Smooth muscle cell (in vitro differentiated cells): ENCODE results near the gene EXOC4. TPM values are rescaled to one million over a fixed set of nuclear protein-coding genes. Genes with fewer than 3 reads are reported as not detected.

Experiments
- DNase-seq: peaks from one replicate; lab custom pipeline; 2025; ENCODE audit not compliant: unreplicated experiment; lab: John Stamatoyannopoulos, UW
- H2AFZ ChIP-seq: fragments of 200-600 bp; sonication (generic); 2 replicates; pipeline ENCODE4 v1.6.0; 2016; ENCODE audit warnings: antibody characterized with exemption, low read depth, mild to moderate bottlenecking
- H3F3A ChIP-seq: fragments of 200-600 bp; sonication (generic); 2 replicates; pipeline ENCODE4 v1.6.0; 2017; ENCODE audit warnings: antibody characterized with exemption, low read depth
- H3K27ac ChIP-seq: fragments of 200-600 bp; sonication (generic); 2 replicates; pipeline ENCODE4 v1.5.1; 2016; ENCODE audit warnings: low read depth, mild to moderate bottlenecking
- H3K27me3 ChIP-seq: fragments of 200-600 bp; sonication (generic); 2 replicates; pipeline ENCODE4 v1.6.1; 2016; ENCODE audit warnings: low read depth, mild to moderate bottlenecking
- H3K36me3 ChIP-seq: fragments of 200-600 bp; sonication (generic); 2 replicates; pipeline ENCODE4 v1.5.1; 2016; ENCODE audit warnings: low read depth
- H3K4me1 ChIP-seq: fragments of 200-600 bp; sonication (generic); 2 replicates; pipeline ENCODE4 v1.5.1; 2016; ENCODE audit warnings: low read depth
- H3K4me2 ChIP-seq: fragments of 200-600 bp; sonication (generic); 2 replicates; pipeline ENCODE4 v1.6.0; 2016; ENCODE audit warnings: mild to moderate bottlenecking
- H3K4me3 ChIP-seq: fragments of 200-600 bp; sonication (generic); 2 replicates; pipeline ENCODE4 v1.5.1; 2016; ENCODE audit warnings: mild to moderate bottlenecking
- H3K79me2 ChIP-seq: fragments of 200-600 bp; sonication (generic); 2 replicates; pipeline ENCODE4 v1.6.0; 2016; ENCODE audit warnings: low read depth, mild to moderate bottlenecking
- H3K9ac ChIP-seq: fragments of 200-600 bp; sonication (generic); 2 replicates; pipeline ENCODE4 v1.6.0; 2016; ENCODE audit warnings: low read depth
- H3K9me3 ChIP-seq: fragments of 200-600 bp; sonication (generic); replicated peaks from 2 replicates; pipeline ENCODE4 v1.5.1; 2016; ENCODE audit warnings: low read depth
- H4K20me1 ChIP-seq: fragments of 200-600 bp; sonication (generic); 2 replicates; pipeline ENCODE4 v1.6.0; 2016; ENCODE audit warnings: low read depth
- CTCF ChIP-seq: fragments of 200-600 bp; sonication (generic); IDR thresholded peaks from 2 replicates; pipeline ENCODE4 v1.5.1; 2017; ENCODE audit warnings: borderline replicate concordance, mild to moderate bottlenecking, antibody characterized with exemption; ENCODE audit not compliant: insufficient read depth, poor library complexity, severe bottlenecking
- WGBS: methylation state at CpG from one replicate; pipeline ENCODE4 v1.1.7; 2016; ENCODE audit warnings: low lambda C conversion rate; 5-methylcytosine and 5-hydroxymethylcytosine counted together
- polyA plus RNA-seq: library from polyadenylated mRNA; unstranded; fragments of >200 nt; fragmentation: Nextera tagmentation; extraction: Ambion mirVana; gene quantifications from 2 replicates; pipeline ENCODE4 v1.2.1, GENCODE V29; 2016
- total RNA-seq: library from RNA; depleted of rRNA; stranded (reverse); fragments of >200 nt; gene quantifications from 2 replicates; pipeline ENCODE4 v1.2.3, GENCODE V29; 2014

Gene EXOC4
- total and polyA plus RNA-seq, 2 experiments from 2014 or later: 21.5 to 47.1 TPM

GRCh38 chr7:133784486-133785001 lies 531.7 kb downstream of the EXOC4 start:
- no peak for TF ChIP-seq CTCF
- Histone ChIP-seq H3K27ac (no peak overlapping the region), H3K27me3 (no peaks in the 10 kb centered on the region), H3K9ac (no peak overlapping the region), H3F3A (no peaks in the 10 kb centered on the region), H3K79me2 (no peaks in the 10 kb centered on the region), H2AFZ (no peak overlapping the region), H3K9me3 (no peaks in the 10 kb centered on the region), H4K20me1 (no peaks in the 10 kb centered on the region), H3K4me2 (no peak overlapping the region), H3K4me3 (no peak overlapping the region), H3K4me1 (peaks cover under 1% of the 10 kb centered on the region), H3K36me3 (no peaks in the 10 kb centered on the region)
- no peak for DNase-seq
- 83% methylated on average over 4 of the region's 4 CpGs for WGBS

- no peak overlapping the region for H2AFZ ChIP-seq
- no peaks in the 10 kb centered on the region for H3K79me2 ChIP-seq
- H3K4me1 ChIP-seq: peaks cover 7% of the 10 kb centered on the region
- TF ChIP-seq CTCF: no peak
- no peaks in the 10 kb centered on the region for H3K36me3 ChIP-seq
- no peak overlapping the region for H3K9ac ChIP-seq
- H3K4me2 ChIP-seq: no peak overlapping the region
- no peaks in the 10 kb centered on the region for H3K9me3 ChIP-seq
- no peak overlapping the region for H3K4me3 ChIP-seq
- H3K27ac ChIP-seq: no peak overlapping the region
- H4K20me1 ChIP-seq: no peaks in the 10 kb centered on the region
- DNase-seq: no peak
- H3K27me3 ChIP-seq: no peaks in the 10 kb centered on the region
- WGBS: 62% methylated on average over 3 of the region's 3 CpGs
- H3F3A ChIP-seq: no peaks in the 10 kb centered on the region
Observed at GRCh38 chr7:133786401-133786937, 533.6 kb downstream of the EXOC4 start.

GRCh38 chr7:133789974-133790373 lies 537.1 kb downstream of the EXOC4 start:
- TF ChIP-seq CTCF: no peak
- Histone ChIP-seq H2AFZ (no peak overlapping the region), H3K4me1 (peaks cover 7% of the 10 kb centered on the region), H3K4me3 (no peak overlapping the region), H3K36me3 (no peaks in the 10 kb centered on the region), H3K4me2 (no peak overlapping the region), H3K27ac (no peak overlapping the region), H3K79me2 (no peaks in the 10 kb centered on the region), H3K27me3 (no peaks in the 10 kb centered on the region), H4K20me1 (no peaks in the 10 kb centered on the region), H3K9ac (no peak overlapping the region), H3F3A (no peaks in the 10 kb centered on the region), H3K9me3 (no peaks in the 10 kb centered on the region)
- no peak for DNase-seq
- 87% methylated on average over 3 of the region's 3 CpGs for WGBS

- no peak overlapping the region for H3K27ac ChIP-seq
- no peaks in the 10 kb centered on the region for H3F3A ChIP-seq
- no peak overlapping the region for H3K4me3 ChIP-seq
- no peaks in the 10 kb centered on the region for H3K79me2 ChIP-seq
- H3K9ac ChIP-seq: no peak overlapping the region
- no peak for DNase-seq
- no peaks in the 10 kb centered on the region for H3K36me3 ChIP-seq
- H2AFZ ChIP-seq: no peak overlapping the region
- no peaks in the 10 kb centered on the region for H4K20me1 ChIP-seq
- no peaks in the 10 kb centered on the region for H3K27me3 ChIP-seq
- no peak for TF ChIP-seq CTCF
- H3K9me3 ChIP-seq: no peaks in the 10 kb centered on the region
- H3K4me1 ChIP-seq: peaks cover 7% of the 10 kb centered on the region
- 95% methylated on average over 4 of the region's 4 CpGs for WGBS
- H3K4me2 ChIP-seq: no peak overlapping the region
Observed at GRCh38 chr7:133790911-133791310, 538.0 kb downstream of the EXOC4 start.
